NCI-H460 (cell line): Measurements from ENCODE around the gene GP9. TPM values are rescaled to one million over a fixed set of nuclear protein-coding genes. Genes with fewer than 3 reads are reported as not detected.

ENCODE experiments used
- DNase-seq: peaks from one replicate; pipeline ENCODE4 v3.0.0-alpha.2; 2016; ENCODE audit warnings: low read depth; ENCODE audit errors: extremely low read depth
- polyA plus RNA-seq: library from polyadenylated mRNA; depleted of rRNA; stranded (reverse); fragments of >200 nt; gene quantifications from 2 replicates; pipeline ENCODE4 v1.2.3, GENCODE V29; 2014; cell fraction: nucleus; rRNA removed
- total RNA-seq: library from RNA; depleted of rRNA; stranded (reverse); fragments of >200 nt; shearing (Covaris generic); gene quantifications from 2 replicates; pipeline ENCODE4 v1.2.3, GENCODE V29; 2014; rRNA removed

Gene GP9
- total RNA-seq = not detected in 2 replicates
- polyA plus RNA-seq = not detected in 2 replicates

GRCh38 chr3:129060276-129061022 is at the start of gene GP9:
GP9 (plus strand) TSS chr3:129060779; CDS start chr3:129061740, 961 bp downstream.
- DNase-seq = no peak

GRCh38 chr3:129013491-129013891 is 47.1 kb upstream of the GP9 start:
- DNase-seq = no peak

GRCh38 chr3:129014148-129014547 is 46.4 kb upstream of the GP9 start:
- DNase-seq = no peak

DNA sequence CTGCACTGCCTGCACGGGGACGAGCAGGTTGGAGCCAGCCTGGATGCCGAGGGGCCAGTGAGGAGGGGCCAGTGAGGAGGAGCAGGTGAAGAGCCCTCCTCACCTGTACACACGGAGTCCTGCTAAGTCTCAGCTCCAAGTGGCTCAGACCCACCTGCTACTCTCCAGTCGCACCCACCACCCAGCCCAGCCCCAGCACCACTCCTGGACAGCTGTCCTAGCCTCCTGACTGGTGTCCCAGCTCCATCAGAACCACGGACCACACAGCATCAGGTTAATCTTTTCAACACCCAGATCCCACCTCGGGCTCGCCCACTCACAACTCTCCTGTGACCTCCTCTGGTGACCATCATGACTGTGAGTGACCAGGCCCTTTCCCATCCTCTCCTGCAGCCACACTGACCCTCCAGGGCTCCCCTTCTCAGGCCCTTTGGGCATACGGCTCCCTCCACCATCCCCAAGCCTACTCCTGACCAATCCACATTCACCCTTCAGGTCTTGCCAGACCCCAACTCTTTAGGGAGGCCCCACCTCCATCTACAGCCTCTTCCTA is 45.7 kb upstream of the GP9 start:
- DNase-seq = no peak

- DNase-seq = peak; percentile 45
These were observed 45.0 kb upstream of the GP9 start for GRCh38 chr3:129015388-129016105.

DNA sequence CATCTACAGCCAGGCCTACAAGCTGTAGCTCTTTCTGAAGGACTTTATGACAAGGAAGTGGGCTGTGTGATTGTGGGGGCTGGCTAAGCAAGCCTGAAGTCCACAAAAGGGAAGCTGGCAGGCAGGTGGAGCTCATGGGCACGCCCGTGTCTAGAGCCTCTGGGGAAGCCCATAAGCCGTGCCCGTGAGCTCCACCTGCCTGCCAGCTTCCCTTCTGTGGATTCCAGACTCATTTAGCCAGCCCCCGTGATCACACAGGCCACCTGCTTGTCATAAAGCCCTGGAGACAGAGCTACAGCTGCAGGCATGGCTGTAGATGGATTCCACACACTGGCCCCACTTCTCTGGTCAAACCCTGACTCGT is 44.2 kb upstream of the GP9 start:
- no peak for DNase-seq

- no peak for DNase-seq
These were observed 43.7 kb upstream of the GP9 start for GRCh38 chr3:129016720-129017483.

- DNase-seq = no peak
These were observed 43.1 kb upstream of the GP9 start for GRCh38 chr3:129017484-129017899.

DNA sequence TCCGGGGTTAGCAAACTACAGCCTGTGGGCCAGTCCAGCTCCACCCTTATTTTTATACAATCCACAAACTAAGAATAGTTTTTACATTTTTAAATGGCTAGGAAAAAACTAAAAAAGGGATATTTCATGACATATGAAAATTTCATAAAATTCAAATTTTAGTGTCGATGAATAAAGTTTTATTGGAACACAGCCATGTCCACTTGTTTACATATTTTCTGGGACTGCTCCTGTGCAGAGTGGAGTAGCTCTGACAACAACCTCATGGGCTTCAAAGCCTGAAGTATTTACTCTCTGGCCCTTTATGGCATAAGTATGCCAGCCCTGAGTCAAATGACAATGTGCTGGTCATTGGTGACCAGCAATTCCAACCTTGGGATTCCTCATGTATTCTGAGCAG is 42.3 kb upstream of the GP9 start:
- no peak for DNase-seq

- DNase-seq = no peak
These were observed 41.8 kb upstream of the GP9 start for GRCh38 chr3:129018751-129019150.

- DNase-seq = no peak
These were observed 41.3 kb upstream of the GP9 start for GRCh38 chr3:129019266-129019665.

DNA sequence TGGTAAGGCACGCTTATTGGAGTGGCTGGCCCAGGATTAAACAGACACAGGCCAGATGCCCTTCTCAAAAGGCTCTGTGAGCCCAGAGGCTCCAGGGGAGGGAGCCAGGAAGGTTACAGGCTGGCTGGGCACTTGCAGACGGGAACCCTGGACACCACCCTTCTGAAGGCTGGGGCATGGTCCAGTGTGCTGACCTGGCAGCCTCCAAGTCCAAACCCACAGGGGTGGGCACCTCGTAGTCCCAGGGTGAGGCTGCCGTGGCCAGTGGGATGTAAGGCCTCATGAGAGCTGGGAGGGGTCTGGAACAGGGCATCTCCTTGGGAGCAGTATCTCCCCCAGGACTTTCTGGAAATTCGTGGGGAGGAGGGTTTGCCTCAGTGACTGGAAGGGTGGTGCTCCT is 39.9 kb upstream of the GP9 start:
- DNase-seq = no peak

- DNase-seq = no peak
These were observed 39.4 kb upstream of the GP9 start for GRCh38 chr3:129021140-129021551.

GRCh38 chr3:129022114-129023007 is 38.2 kb upstream of the GP9 start:
- DNase-seq = no peak

GRCh38 chr3:129023008-129023358 is 37.6 kb upstream of the GP9 start:
- no peak for DNase-seq

DNA sequence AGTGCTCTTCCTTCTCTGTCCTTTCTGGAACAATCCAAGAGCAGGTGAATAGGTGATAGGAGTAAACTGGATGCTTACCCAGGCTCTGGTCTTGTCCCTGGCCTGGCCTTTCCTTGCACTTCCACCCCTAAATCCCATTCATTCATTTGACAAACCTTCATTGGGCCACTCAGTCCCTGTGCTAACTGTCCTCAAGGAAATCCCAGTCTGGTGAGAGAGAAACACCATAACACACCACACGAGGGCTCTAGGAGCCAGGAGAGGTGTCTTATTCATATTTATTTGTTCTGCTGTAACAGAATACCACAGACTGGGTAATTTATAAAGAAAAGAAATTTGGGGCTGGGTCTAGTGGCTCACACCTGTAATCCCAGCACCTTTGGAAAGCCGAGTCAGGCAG is 36.7 kb upstream of the GP9 start:
- no peak for DNase-seq

- DNase-seq = no peak
These were observed 35.5 kb upstream of the GP9 start for GRCh38 chr3:129025108-129025507.

GRCh38 chr3:129025691-129026435 is 34.7 kb upstream of the GP9 start:
- DNase-seq = no peak

- peak; percentile 88 for DNase-seq
These were observed 33.6 kb upstream of the GP9 start for GRCh38 chr3:129026728-129027543.
